Measurements from ENCODE around the gene CSRP1.

The CSRP1 gene

DNA sequence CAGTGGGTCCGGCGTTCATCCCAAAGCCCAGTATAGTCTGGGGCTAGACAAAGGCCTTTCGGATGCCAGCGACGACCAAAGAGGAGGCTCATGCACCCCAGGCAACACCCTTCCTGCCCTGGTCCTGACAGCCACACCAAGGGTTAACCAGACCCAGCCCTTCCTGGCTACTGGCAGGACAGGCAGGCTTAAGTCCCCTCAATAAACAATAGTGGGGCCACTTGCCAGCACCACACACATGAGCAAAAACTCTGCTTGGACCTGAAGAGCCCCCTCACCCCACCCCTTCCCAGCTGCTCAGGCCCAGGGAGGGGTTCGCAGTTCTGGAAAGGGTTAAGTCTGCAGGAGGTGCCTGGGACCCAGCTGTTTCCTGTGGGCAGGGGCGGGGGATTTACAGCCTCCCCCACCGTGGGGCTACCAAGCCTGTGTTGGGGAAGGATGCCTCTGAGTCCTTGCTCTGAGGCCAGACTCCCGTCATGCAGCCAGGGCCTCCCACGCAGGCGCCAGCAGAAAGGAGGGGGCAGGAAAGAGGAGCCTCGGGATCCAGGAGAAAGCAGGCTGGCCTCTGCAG lies 56.1 kb downstream of the CSRP1 start:
- DNase-seq: peak; percentile 70

DNA sequence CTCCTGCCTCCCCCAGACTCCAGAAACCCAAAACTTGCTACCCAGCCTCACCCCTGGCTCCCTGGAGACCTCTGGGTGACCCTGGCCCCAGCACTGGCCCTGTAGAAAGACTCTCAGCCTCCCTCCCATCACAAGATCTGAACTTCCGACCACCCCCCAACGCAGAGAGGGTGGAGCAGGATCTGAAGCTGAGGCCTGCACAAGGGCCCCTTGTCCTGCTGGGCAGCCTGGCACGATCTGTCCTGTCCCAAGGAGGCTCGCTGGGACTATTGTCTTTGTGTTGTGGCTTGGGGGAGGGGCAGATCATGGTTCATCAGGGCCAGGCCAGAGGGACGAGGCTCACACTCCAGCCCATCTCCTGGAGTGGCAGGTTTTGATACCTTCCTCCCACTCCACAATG lies 57.9 kb downstream of the CSRP1 start:
- DNase-seq: peak; percentile 83

DNA sequence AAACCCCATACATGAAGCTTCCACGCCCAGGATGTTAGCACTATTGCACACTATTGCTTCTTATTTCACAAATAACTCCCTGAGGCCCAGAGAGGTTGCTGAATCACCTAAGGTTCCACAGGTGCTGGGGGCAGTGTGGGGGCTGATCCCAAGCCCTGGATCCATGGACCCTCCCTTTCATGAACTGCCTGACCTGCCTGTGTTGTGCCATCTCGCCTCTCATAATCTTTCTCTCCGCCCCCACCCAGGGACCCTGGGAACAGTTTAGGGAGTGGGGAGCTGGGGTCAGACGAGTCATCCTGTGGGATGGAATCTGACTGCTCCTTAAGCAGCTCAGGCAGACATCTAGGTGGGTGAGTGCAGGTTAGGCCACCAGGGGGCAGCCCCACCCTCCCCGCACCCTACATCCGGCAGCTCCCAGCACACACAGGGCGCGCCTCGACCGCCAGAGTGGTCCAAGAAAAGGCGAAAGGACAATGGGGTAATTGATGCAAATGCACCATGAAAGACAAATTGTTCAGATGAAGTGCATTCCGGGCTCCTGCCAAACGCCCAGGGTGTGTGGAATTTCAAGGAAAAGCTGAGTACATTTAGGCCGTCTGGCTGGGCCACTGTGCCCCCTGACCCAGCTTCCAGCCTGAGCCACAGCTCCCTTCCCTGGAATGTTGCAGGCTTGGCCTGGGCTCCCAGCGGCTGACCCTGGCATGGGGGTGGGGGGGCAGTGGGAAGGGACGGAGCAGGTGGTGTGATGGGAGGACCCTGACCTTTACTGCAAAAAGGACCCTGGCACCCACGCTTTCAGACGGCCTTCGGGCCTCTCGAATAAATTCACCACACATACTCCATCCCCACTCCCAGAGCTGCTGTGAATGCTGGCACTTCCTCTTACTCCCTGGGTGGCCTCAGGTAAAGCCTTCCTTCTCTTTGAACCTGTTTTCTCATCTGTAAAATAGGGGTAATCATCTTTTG lies 58.7 kb downstream of the CSRP1 start:
- DNase-seq: peak; percentile 93

DNA sequence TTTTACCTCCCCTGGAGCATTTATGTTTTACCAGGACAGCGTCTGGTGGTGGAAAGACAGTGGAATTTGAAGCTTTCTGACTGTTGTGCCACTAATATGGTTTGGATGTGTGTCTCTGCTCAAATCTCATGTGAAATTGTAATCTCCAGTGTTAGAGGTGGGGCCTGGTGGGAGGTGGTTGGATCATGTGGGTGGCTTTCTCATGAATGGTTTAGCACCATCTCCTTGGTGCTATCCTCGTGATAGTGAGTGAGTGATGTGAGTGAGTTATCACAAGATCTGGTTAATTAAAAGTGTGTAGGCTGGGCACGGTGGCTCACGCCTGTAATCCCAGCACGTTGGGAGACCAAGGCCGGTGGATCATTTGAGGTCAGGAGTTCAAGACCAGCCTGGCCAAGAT lies 61.6 kb downstream of the CSRP1 start:
- no peak for DNase-seq

DNA sequence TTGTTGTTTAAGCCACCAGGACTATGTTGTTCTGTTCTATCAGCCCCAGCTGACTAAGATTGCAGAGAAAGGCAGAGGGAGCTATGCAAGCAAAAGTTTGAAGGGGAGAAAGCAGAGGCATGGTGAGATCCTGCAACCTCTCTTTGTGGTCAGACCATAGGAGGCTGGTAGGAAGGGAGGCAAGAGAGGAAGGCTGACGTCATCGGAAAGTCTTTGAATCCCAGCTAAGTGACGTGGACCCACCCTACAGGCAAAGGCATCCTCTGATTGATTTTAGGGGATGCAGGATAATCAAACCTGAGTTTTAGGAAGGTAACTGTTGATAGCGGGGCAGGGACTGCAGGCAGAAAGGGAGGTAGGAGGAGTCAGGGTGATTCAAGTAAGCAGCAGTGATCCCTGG lies 62.1 kb downstream of the CSRP1 start:
- DNase-seq: no peak

DNA sequence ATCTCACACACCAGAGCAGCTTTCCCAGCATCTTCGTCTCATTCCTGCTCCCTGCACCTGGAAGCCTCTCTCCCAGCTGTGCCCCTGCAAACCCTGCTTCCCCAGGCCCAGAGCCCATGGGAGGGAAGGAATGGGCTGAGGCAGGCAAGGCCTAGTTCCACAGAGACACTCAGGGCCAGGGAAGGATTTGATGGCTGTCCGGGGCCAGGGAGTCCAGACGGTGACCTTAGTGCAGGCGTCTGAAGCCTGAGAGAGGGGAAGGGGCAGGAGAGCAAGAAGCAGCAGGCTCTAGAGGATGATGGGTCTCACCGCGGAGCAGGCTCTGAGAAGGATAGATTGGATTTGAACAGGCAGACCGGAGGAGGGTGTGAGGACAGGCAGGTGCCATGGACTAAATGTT lies 63.2 kb downstream of the CSRP1 start:
- no peak for DNase-seq

DNA sequence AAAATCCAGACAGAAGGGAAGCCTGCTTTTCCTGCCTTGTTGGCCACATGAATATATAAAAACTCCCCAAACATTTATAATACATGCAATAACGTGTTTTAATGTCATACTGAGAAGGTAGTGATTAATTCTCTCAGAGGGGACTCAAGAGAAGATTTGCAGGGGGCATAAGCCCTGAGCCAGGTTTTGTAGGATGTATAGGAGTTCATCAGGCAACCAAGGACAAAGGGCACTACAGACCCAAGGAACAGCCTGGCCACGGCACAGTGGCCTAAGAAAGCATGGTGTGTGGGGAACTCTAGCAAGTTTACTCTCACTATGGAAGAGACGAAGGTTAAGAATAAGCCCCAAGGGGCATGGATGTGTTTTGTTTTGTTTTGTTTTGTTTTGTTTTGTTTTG lies 70.0 kb downstream of the CSRP1 start:
- no peak for DNase-seq

DNA sequence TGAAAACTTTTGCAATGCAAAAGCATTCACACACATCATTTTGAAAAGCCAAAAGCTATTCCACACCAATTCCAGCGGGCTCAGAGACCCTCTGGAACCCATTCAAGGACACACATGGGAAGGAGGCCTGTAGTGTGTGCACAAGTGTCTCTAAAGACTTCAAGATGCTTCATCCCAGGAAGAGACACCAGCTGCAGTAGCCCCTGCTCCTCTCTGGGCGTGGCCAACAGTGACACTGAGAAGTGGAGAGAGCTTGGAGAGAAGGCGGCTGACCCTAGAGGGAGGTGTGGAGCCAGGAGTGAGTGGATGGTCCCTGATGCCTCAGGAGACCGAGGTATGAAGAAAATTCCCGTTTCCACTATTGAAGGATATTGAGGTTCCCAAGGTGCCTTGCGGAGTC lies 70.5 kb downstream of the CSRP1 start:
- no peak for DNase-seq

DNA sequence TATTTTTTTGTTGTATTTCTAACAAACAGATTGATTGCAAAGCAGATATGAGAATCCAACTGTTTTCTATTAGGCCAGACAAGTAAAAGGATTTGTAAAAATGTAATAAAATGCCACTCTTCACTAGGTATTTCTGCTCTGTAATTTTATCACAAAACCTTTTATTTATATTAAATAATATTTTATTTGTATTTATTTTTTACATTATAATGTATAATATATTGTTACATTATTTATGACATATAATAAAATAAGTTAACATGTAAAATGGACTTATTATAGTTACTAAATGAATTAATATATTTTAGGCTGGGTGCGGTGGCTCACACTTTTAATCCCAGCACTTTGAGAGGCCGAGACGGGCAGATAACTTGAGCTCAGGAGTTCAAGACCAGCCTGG lies 72.7 kb downstream of the CSRP1 start:
- DNase-seq: no peak

DNA sequence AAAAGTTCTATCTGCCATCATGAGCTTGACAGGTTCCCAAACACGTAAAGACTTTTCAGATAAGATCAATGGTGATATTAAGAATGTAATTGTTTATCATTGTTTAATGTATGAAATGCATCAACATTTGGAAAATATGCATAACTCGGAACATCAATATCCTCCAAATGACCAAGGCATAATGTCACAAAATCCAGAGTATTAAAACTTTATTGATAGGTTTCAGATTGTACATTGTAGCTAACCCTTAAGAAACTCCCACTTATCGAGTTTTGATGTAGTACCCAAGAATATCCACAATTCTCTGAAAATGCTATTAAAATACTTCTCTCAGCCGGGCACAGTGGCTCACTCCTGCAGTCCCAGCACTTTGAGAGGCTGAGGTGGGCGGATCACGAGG lies 73.3 kb downstream of the CSRP1 start:
- DNase-seq: no peak

Measured in midbrain (tissue), 1 donor.